ENCODE measurements around the gene CREB5. TPM values are rescaled to one million over a fixed set of nuclear protein-coding genes. Genes with fewer than 3 reads are reported as not detected.

The CREB5 gene
- polyA plus RNA-seq, 1 experiment, result 3.9 TPM

GRCh38 chr7:28440055-28440601 lies 27.8 kb downstream of the CREB5 start:
- Histone ChIP-seq H3K27me3 (ENCODE audit: control insufficient read depth, insufficient read depth, low read length) (peaks cover 6% of the 10 kb centered on the region; the same call in 1 of the 2 replicates), H3K4me3 (ENCODE audit: low read depth, low read length) (no peak overlapping the region), H3K36me3 (ENCODE audit: control insufficient read depth, insufficient read depth, low read length) (no peaks in the 10 kb centered on the region)
- POLR2A ChIA-PET, result no interaction called here
- CTCF ChIA-PET, result no interaction called here
- DNase-seq (ENCODE audit: low read depth), result no peak
- TF ChIP-seq, protein P1, sequence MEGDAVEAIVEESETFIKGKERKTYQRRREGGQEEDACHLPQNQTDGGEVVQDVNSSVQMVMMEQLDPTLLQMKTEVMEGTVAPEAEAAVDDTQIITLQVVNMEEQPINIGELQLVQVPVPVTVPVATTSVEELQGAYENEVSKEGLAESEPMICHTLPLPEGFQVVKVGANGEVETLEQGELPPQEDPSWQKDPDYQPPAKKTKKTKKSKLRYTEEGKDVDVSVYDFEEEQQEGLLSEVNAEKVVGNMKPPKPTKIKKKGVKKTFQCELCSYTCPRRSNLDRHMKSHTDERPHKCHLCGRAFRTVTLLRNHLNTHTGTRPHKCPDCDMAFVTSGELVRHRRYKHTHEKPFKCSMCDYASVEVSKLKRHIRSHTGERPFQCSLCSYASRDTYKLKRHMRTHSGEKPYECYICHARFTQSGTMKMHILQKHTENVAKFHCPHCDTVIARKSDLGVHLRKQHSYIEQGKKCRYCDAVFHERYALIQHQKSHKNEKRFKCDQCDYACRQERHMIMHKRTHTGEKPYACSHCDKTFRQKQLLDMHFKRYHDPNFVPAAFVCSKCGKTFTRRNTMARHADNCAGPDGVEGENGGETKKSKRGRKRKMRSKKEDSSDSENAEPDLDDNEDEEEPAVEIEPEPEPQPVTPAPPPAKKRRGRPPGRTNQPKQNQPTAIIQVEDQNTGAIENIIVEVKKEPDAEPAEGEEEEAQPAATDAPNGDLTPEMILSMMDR (IDR thresholded peaks at IDR 0.05; ENCODE audit: insufficient read depth, low read depth, low read length), result no peak

- Histone ChIP-seq H3K36me3 (ENCODE audit: control insufficient read depth, insufficient read depth, low read length) (no peaks in the 10 kb centered on the region), H3K27me3 (ENCODE audit: control insufficient read depth, insufficient read depth, low read length) (peaks cover 4% of the 10 kb centered on the region; the same call in 1 of the 2 replicates), H3K4me3 (ENCODE audit: low read depth, low read length) (no peak overlapping the region)
- no peak for DNase-seq (ENCODE audit: low read depth)
- POLR2A ChIA-PET, result no interaction called here
- TF ChIP-seq, protein P1 (IDR thresholded peaks at IDR 0.05; ENCODE audit: insufficient read depth, low read depth, low read length), result no peak
- CTCF ChIA-PET, result interaction anchor here (0.6 to 1.1 kb wide), 4 partner anchors 9 to 144 kb away, joined by 3 read pairs; no protein-coding TSS in a partner anchor
Measured at GRCh38 chr7:28442540-28443420, 30.5 kb downstream of the CREB5 start.

DNA sequence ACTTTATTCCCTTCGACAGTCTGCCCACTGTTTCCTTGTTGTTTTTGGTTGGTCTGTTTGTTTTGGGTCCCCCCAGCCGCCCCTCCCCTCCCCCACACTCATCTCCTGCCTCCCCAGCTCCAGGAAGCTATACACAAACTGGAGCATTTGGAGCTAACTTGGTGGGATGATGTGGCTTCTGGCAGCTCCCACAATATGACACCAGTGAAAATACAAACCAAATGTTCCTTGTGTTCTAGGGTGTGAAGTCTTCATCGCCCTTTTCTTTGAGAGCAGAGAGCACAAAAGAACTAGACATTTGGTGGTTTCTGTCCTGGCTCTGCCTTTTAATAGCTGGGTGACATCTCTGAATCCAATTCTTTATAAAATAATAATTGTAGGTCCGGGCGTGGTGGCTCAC lies 33.8 kb downstream of the CREB5 start:
- H3K36me3 ChIP-seq (ENCODE audit: control insufficient read depth, insufficient read depth, low read length), result no peaks in the 10 kb centered on the region
- DNase-seq (ENCODE audit: low read depth), result no peak
- 0 out of 2 replicates have a peak, but pooled peaks cover 1% of the 10 kb centered on the region for H3K27me3 ChIP-seq (ENCODE audit: control insufficient read depth, insufficient read depth, low read length)
- CTCF ChIA-PET, result interaction anchor here (0.9 kb wide), 1 partner anchor 40 kb away, joined by 3 read pairs; no protein-coding TSS in a partner anchor
- no peak overlapping the region for H3K4me3 ChIP-seq (ENCODE audit: low read depth, low read length)
- TF ChIP-seq, protein P1 (IDR thresholded peaks at IDR 0.05; ENCODE audit: insufficient read depth, low read depth, low read length), result no peak
- POLR2A ChIA-PET, result no interaction called here

DNA sequence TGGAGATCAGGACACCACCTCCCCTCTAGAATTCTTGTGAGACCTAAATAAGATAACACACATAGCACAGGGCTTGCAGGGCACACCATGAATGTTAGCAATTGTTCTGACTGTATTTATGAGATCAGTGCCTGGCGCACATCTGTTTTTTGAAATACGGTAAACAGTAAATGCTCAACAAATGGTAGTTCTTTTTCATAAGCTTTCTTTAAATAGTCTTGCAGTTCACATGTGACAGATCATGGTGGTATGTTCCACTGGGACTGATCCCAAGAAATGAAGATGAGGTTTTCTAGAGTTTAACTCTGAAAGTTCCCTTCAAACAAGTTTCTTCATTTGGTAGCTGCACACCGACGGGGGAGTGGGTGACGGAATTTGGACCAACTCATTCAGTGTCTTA lies 34.8 kb downstream of the CREB5 start:
- Histone ChIP-seq H3K4me3 (ENCODE audit: low read depth, low read length) (no peak overlapping the region), H3K36me3 (ENCODE audit: control insufficient read depth, insufficient read depth, low read length) (no peaks in the 10 kb centered on the region), H3K27me3 (ENCODE audit: control insufficient read depth, insufficient read depth, low read length) (0 out of 2 replicates have a peak, but pooled peaks cover 1% of the 10 kb centered on the region)
- TF ChIP-seq, protein P1 (IDR thresholded peaks at IDR 0.05; ENCODE audit: insufficient read depth, low read depth, low read length), result no peak
- no peak for DNase-seq (ENCODE audit: low read depth)
- CTCF ChIA-PET, result interaction anchor here (0.9 kb wide), 1 partner anchor 39 kb away, joined by 3 read pairs; no protein-coding TSS in a partner anchor
- POLR2A ChIA-PET, result no interaction called here

DNA sequence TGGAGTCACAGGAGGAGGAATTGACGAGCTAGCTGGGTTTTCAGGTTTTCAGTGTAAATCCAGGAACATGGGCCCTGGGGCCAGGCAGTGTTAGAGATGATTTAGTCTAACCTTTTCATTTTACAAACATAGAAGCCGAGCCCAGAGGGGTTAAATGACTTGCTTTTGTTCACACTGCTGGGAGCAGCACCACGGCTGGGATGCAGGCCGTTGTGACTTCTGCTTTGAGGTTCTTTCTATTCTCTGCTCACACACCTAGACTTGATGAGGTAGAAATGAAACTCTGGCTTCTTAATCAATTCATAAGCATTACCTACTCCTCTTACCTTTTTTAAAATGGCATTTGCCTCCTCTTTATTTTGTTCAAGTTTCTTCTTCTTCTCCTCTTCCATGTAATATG lies 36.4 kb downstream of the CREB5 start:
- Histone ChIP-seq H3K36me3 (ENCODE audit: control insufficient read depth, insufficient read depth, low read length) (no peaks in the 10 kb centered on the region), H3K27me3 (ENCODE audit: control insufficient read depth, insufficient read depth, low read length) (0 out of 2 replicates have a peak, but pooled peaks cover 1% of the 10 kb centered on the region), H3K4me3 (ENCODE audit: low read depth, low read length) (no peak overlapping the region)
- ChIA-PET CTCF (no interaction called here), POLR2A (no interaction called here)
- TF ChIP-seq, protein P1 (IDR thresholded peaks at IDR 0.05; ENCODE audit: insufficient read depth, low read depth, low read length), result no peak
- DNase-seq (ENCODE audit: low read depth), result no peak

Data from BJ (cell line).